ENCODE data around the gene ARL5A. TPM values are rescaled to one million over a fixed set of nuclear protein-coding genes. Genes with fewer than 3 reads are reported as not detected.
"Not testable (repeated sequence)": the region's sequence is repeated elsewhere in the genome, so short reads cannot be mapped to it uniquely, and the experiment has no call there.

ARL5A gene
- total RNA-seq, 1 donor from 2014 or later: 69.5 TPM

DNA sequence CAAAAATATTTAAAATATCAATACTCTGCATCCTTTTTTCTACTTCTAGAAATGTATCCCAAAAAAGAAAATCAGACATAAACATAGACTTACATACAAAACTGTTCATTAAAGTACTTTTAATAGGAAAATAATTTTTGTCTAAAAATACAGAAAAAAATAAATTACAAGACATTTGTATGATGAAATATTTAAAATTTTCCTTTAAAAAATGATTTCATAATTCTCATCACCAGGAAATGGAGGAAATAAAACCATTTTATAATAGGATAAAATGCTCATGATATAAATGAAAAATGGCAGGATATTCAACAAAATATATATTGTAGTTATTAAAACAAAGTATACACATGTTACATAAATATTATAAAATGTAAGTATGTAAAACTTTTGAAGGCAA, 24.4 kb downstream of the ARL5A start:
- TF ChIP-seq, protein P1, sequence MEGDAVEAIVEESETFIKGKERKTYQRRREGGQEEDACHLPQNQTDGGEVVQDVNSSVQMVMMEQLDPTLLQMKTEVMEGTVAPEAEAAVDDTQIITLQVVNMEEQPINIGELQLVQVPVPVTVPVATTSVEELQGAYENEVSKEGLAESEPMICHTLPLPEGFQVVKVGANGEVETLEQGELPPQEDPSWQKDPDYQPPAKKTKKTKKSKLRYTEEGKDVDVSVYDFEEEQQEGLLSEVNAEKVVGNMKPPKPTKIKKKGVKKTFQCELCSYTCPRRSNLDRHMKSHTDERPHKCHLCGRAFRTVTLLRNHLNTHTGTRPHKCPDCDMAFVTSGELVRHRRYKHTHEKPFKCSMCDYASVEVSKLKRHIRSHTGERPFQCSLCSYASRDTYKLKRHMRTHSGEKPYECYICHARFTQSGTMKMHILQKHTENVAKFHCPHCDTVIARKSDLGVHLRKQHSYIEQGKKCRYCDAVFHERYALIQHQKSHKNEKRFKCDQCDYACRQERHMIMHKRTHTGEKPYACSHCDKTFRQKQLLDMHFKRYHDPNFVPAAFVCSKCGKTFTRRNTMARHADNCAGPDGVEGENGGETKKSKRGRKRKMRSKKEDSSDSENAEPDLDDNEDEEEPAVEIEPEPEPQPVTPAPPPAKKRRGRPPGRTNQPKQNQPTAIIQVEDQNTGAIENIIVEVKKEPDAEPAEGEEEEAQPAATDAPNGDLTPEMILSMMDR (conservative IDR thresholded peaks at IDR 0.05; ENCODE audit: low read depth, low read length): no peak
- H3K4me3 ChIP-seq (ENCODE audit: low read depth, low read length): no peak overlapping the region
- DNase-seq (ENCODE audit: low read depth): no peak

DNA sequence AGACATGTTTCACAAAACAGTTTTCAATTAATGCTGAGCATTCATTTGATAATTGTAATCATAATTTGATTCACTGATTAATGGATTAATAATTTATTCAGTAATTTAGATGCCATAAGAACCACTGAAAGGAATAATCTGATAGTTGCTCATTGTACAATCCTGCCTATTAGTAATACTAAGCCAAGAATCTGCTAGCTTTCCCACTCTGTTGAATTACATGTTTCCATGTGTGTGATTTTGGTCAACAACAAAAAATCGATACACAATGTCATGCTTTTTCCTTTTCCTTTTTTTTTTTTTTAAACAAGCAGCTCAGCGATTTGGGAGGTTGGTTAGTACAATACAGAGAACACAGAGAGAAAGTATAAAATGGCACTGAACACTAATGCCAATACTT, 25.9 kb downstream of the ARL5A start:
- DNase-seq (ENCODE audit: low read depth): no peak
- TF ChIP-seq, protein P1 (conservative IDR thresholded peaks at IDR 0.05; ENCODE audit: low read depth, low read length): no peak
- H3K4me3 ChIP-seq (ENCODE audit: low read depth, low read length): no peak overlapping the region

DNA sequence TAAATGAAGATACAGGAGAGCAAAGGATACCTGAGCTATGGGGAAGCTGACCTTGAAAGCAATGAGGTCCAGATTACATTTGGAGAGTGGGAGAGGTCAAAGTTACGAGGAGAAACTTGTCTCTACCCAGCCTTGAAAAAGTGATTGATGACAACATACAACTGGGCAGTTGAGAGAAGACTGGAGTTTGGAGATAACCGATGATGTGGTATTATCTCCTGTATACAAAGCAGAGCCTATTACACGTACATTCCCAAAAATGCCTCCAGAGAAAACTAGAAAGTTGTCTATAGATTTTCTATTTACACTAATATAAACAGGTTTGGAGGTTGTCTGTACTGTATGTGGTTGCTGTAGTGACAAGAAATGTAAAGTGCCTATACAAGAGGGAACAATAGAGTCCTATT, 28.3 kb downstream of the ARL5A start:
- DNase-seq (ENCODE audit: low read depth): no peak
- TF ChIP-seq, protein P1 (conservative IDR thresholded peaks at IDR 0.05; ENCODE audit: low read depth, low read length): no peak
- no peak overlapping the region for H3K4me3 ChIP-seq (ENCODE audit: low read depth, low read length)

DNA sequence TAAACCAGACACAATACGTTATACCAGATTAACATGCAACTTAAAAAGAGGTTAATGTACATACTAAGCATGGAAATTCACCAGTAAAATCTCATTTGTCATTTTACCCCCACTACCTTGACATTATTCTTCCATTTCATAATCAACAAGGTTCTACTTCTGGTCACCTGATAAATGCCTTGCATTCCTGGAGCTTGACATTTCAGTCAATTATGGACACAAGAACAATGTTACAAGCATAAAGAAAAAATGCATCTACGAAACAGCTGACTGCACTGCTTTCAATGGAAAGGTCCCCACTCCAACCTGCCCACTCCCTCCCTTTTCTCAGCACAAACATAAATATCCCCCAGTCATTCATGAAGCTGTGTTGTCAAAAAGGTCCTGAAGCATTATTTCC, 31.4 kb downstream of the ARL5A start:
- no peak overlapping the region for H3K4me3 ChIP-seq (ENCODE audit: low read depth, low read length)
- DNase-seq (ENCODE audit: low read depth): no peak
- TF ChIP-seq, protein P1 (conservative IDR thresholded peaks at IDR 0.05; ENCODE audit: low read depth, low read length): no peak

DNA sequence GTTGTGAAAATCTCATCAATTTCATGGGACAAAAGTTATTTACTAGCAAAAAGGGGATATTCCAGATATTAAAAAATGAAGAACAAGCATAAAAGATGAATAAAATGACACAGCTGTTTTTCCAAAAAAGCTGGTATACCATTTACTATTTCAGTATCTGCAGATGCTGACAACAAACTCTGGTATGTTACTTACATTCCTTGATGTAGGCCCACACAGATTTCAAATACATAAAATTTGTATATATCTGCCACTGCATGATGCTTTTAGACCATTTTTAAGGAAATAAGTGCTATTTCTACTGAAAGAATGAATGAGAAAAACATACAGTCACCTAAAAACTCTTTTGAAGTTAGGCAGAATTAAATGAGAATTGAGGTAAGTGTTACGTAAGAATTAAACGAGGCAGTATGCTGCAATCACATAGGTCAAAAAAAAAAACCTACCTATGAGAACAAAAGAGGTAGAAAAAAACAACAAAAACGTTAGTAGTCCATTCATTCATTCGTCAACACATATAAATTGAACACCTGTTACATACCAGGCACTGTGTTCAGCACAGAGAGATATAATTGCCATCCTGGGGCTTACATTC, 32.5 kb downstream of the ARL5A start:
- TF ChIP-seq, protein P1 (conservative IDR thresholded peaks at IDR 0.05; ENCODE audit: low read depth, low read length): no peak
- no peak overlapping the region for H3K4me3 ChIP-seq (ENCODE audit: low read depth, low read length)
- no peak for DNase-seq (ENCODE audit: low read depth)

DNA sequence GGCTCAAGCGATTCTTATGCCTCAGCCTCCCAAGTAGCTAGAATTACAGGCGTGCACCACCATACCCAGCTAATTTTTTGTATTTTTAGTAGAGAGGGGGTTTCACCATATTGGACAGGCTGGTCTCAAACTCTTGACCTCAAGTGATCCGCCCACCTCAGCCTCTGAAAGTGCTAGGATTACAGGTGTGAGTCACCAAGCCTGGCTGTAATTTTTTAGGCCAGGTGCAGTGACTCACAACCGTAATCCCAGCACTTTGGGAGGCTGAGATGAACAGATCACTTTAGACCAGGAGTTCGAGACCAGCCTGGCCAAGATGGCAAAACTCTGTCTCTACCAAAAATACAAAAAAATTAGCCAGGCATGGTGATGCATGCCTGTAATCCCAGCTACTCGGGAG, 33.8 kb downstream of the ARL5A start:
- not testable (repeated sequence) for DNase-seq (ENCODE audit: low read depth); H3K4me3 ChIP-seq (ENCODE audit: low read depth, low read length)

DNA sequence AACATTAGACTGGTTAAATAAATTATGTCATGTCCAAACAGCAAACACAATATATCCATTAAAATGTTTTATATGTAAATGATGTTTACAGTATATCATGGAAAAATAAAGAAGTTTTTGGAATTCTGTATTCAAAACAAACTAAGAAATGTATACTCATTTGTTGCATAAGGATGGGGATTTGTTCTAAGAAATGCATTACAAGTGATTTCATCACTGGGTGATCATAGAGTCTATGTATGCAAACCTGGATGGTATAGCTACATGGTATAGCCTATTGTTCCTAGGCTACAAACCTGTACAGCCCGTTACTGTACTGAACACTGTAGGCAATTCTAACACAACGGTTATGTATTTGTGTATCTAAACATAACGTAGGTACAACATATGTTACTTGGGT, 35.1 kb downstream of the ARL5A start:
- DNase-seq (ENCODE audit: low read depth): no peak
- no peak overlapping the region for H3K4me3 ChIP-seq (ENCODE audit: low read depth, low read length)
- TF ChIP-seq, protein P1 (conservative IDR thresholded peaks at IDR 0.05; ENCODE audit: low read depth, low read length): no peak
